Testis (tissue), 3 donors: ENCODE measurements around the gene DYRK1B. TPM values are rescaled to one million over a fixed set of nuclear protein-coding genes. Genes with fewer than 3 reads are reported as not detected.

Experiments used
- DNase-seq: peaks from one replicate; pipeline ENCODE4 v3.0.0-alpha.2; 2019
- H3K27ac ChIP-seq, 2 donors: fragments of 200-600 bp; sonication (generic); one replicate each; pipeline ENCODE4 v1.5.1; 2019
- H3K27me3 ChIP-seq: fragments of 200-600 bp; sonication (generic); one replicate; pipeline ENCODE4 v1.5.1; 2019
- H3K36me3 ChIP-seq: fragments of 200-600 bp; sonication (generic); one replicate; pipeline ENCODE4 v1.5.1; 2017; ENCODE audit warnings: low read depth; ENCODE audit errors: missing control alignments
- H3K4me1 ChIP-seq: fragments of 200-600 bp; sonication (generic); one replicate; pipeline ENCODE4 v1.5.1; 2019
- H3K4me3 ChIP-seq, 2 donors: fragments of 200-600 bp; sonication (generic); one replicate each; pipeline ENCODE4 v1.5.1; 2017 to 2019
- H3K9me3 ChIP-seq: fragments of 200-600 bp; sonication (generic); one replicate; pipeline ENCODE4 v1.5.1; 2017
- POLR2A ChIP-seq: fragments of 450-650 bp; IDR thresholded peaks from one replicate; pipeline ENCODE4 v1.6.1; 2017; ENCODE audit warnings: antibody characterized with exemption, mild to moderate bottlenecking, moderate library complexity
- WGBS, 2 donors: methylation state at CpG; one replicate each; pipeline ENCODE4 v1.1.5; 2018; 5-methylcytosine and 5-hydroxymethylcytosine counted together
- intact Hi-C: fragments of 100-400 bp; cut with DNase I; formaldehyde crosslinking; loops from one replicate; pipeline ENCODE4 v1.15.1; 2023; ENCODE audit warnings: low total_unique reads
- polyA plus RNA-seq: library from polyadenylated mRNA; stranded (reverse); fragments of 350-450 nt; fragmentation: Illumina TruSeq; extraction: RNeasy Lipid Tissue Mini Kit (QIAGEN cat#74804); gene quantifications from one replicate; pipeline ENCODE4 v1.2.3, GENCODE V29; 2014; ENCODE audit warnings: low read depth, low replicate concordance; ENCODE audit not compliant: insufficient read depth
- total RNA-seq, 2 donors: library from RNA; depleted of rRNA; stranded (reverse); fragments of >200 nt; gene quantifications; one replicate each; pipeline ENCODE4 v1.2.3, GENCODE V29; 2016
- TF ChIP-seq, protein P1 (sequence below), 3 experiments: fragments of 450-650 bp in 2 of 3; fragments of 200-600 bp in 1 of 3; sonication (generic) in 1 of 3; IDR thresholded peaks; one replicate each; pipeline ENCODE4 v1.5.1; 2016 to 2019; ENCODE audit warnings: antibody characterized with exemption in 3 of 3, mild to moderate bottlenecking in 2 of 3, moderate library complexity in 1 of 3

The DYRK1B gene
- total and polyA plus RNA-seq, 3 donors from 2014 or later = 90.8 to 127 (median 124) TPM

- Histone ChIP-seq H3K27ac (no peak overlapping the region), H3K4me3 (no peak overlapping the region), H3K9me3 (no peaks in the 10 kb centered on the region), H3K4me1 (peaks cover 15% of the 10 kb centered on the region), H3K27me3 (no peaks in the 10 kb centered on the region), H3K36me3 (no peaks in the 10 kb centered on the region)
- no peak for DNase-seq
- intact Hi-C loops = no loop called here
- TF ChIP-seq, protein P1, sequence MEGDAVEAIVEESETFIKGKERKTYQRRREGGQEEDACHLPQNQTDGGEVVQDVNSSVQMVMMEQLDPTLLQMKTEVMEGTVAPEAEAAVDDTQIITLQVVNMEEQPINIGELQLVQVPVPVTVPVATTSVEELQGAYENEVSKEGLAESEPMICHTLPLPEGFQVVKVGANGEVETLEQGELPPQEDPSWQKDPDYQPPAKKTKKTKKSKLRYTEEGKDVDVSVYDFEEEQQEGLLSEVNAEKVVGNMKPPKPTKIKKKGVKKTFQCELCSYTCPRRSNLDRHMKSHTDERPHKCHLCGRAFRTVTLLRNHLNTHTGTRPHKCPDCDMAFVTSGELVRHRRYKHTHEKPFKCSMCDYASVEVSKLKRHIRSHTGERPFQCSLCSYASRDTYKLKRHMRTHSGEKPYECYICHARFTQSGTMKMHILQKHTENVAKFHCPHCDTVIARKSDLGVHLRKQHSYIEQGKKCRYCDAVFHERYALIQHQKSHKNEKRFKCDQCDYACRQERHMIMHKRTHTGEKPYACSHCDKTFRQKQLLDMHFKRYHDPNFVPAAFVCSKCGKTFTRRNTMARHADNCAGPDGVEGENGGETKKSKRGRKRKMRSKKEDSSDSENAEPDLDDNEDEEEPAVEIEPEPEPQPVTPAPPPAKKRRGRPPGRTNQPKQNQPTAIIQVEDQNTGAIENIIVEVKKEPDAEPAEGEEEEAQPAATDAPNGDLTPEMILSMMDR (IDR thresholded peaks at IDR 0.05) = no peak
- TF ChIP-seq POLR2A = no peak
- 90 to 95% methylated on average over 6 to 10 of the region's 10 CpGs for WGBS, 2 donors
Measured at GRCh38 chr19:39829702-39830275, 4.2 kb downstream of the DYRK1B start.

- peaks cover 12% of the 10 kb centered on the region for H3K4me1 ChIP-seq
- H3K27me3 ChIP-seq = no peaks in the 10 kb centered on the region
- H3K4me3 ChIP-seq = no peak overlapping the region
- 75 to 80% methylated on average over 5 of the region's 5 CpGs for WGBS, 2 donors
- intact Hi-C loops = no loop called here
- H3K9me3 ChIP-seq = no peaks in the 10 kb centered on the region
- no peak overlapping the region for H3K27ac ChIP-seq
- DNase-seq = no peak
- no peaks in the 10 kb centered on the region for H3K36me3 ChIP-seq
- TF ChIP-seq POLR2A = no peak
- TF ChIP-seq, protein P1 (IDR thresholded peaks at IDR 0.05) = no peak
Measured at GRCh38 chr19:39828654-39829032, 5.3 kb downstream of the DYRK1B start.

DNA sequence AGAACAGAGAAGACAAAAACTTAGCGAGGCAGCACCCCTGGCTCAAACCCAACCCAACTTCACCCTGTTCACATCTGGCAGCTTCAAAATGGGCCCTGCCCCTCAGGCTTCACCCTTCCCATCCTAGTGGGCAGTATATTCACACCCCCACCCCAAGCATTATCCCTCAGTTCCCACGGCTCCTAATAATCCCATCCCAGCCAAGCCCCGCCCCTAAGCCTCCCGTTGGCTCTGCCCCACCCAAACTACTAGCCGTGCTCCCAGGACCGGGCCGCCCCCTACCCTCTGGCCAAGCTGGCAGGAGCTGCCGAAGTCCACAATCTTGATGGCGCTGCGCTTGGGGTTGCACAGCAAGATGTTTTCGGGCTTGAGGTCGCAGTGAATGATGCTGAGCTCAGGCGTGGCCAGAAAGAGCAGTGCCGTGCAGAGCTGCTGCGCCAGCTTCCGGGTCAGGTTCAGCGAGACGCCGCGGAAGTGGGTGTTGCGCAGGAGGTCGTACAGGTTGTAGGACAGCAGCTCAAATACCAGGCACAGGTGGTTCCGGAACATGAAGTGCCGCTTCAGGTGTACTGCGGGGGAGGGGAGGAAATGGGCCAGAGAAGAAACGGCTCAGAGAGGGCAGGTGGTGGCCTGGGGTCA, 5.8 kb downstream of the DYRK1B start:
- no peaks in the 10 kb centered on the region for H3K9me3 ChIP-seq
- no peak for DNase-seq
- 85 to 88% methylated on average over 26 of the region's 26 CpGs for WGBS, 2 donors
- TF ChIP-seq, protein P1 (IDR thresholded peaks at IDR 0.05) = no peak
- TF ChIP-seq POLR2A = no peak
- peaks cover 12% of the 10 kb centered on the region for H3K4me1 ChIP-seq
- H3K36me3 ChIP-seq = no peaks in the 10 kb centered on the region
- H3K4me3 ChIP-seq = no peak overlapping the region
- no peaks in the 10 kb centered on the region for H3K27me3 ChIP-seq
- no peak overlapping the region for H3K27ac ChIP-seq
- intact Hi-C loops = no loop called here

- no peak overlapping the region for H3K4me3 ChIP-seq
- intact Hi-C loops = no loop called here
- H3K27me3 ChIP-seq = no peaks in the 10 kb centered on the region
- H3K9me3 ChIP-seq = no peaks in the 10 kb centered on the region
- 86 to 89% methylated on average over 6 to 13 of the region's 13 CpGs for WGBS, 2 donors
- peaks cover 5% of the 10 kb centered on the region for H3K4me1 ChIP-seq
- no peak for TF ChIP-seq POLR2A
- TF ChIP-seq, protein P1 (IDR thresholded peaks at IDR 0.05) = no peak
- no peaks in the 10 kb centered on the region for H3K36me3 ChIP-seq
- DNase-seq = no peak
- H3K27ac ChIP-seq = no peak overlapping the region
Measured at GRCh38 chr19:39827216-39827615, 6.7 kb downstream of the DYRK1B start.
